OCI-LY7 (cell line): ENCODE measurements around the gene THBS4.

ENCODE experiments used
- EZH2phosphoT487 ChIP-seq: fragments of 200-600 bp; sonication (generic); IDR thresholded peaks from 2 replicates; pipeline ENCODE4 v1.6.1; 2018; ENCODE audit warnings: low read depth, borderline replicate concordance, mild to moderate bottlenecking, mixed run types, antibody characterized with exemption, low read length, moderate library complexity, mixed read lengths
- TF ChIP-seq, protein P1 (sequence below): fragments of 200-600 bp; sonication (generic); conservative IDR thresholded peaks from 2 replicates; pipeline ENCODE4 v1.5.1; 2014; ENCODE audit warnings: mild to moderate bottlenecking, antibody characterized with exemption, low read length, moderate library complexity, mixed read lengths

DNA sequence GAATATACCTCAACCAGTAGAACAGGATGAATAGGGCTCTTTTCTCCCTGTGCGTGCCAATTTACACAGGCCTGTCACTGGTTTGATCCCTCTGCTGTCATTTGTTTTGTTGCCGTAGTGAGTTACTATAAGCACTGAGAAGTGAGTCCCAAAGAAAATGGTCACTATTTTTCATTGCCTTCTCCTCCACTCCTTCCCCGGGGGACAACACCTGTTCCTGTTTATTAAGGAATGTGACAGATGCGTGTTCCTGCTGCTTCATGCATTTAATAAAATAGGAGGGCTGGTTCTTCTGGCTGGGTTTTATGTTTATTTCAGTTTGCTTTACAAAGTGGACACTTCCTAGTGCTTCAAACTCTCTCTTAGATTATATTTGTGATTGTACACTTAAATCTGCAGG is 6.4 kb downstream of the THBS4 start:
- TF ChIP-seq, protein P1, sequence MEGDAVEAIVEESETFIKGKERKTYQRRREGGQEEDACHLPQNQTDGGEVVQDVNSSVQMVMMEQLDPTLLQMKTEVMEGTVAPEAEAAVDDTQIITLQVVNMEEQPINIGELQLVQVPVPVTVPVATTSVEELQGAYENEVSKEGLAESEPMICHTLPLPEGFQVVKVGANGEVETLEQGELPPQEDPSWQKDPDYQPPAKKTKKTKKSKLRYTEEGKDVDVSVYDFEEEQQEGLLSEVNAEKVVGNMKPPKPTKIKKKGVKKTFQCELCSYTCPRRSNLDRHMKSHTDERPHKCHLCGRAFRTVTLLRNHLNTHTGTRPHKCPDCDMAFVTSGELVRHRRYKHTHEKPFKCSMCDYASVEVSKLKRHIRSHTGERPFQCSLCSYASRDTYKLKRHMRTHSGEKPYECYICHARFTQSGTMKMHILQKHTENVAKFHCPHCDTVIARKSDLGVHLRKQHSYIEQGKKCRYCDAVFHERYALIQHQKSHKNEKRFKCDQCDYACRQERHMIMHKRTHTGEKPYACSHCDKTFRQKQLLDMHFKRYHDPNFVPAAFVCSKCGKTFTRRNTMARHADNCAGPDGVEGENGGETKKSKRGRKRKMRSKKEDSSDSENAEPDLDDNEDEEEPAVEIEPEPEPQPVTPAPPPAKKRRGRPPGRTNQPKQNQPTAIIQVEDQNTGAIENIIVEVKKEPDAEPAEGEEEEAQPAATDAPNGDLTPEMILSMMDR: no peak
- no peak for TF ChIP-seq EZH2phosphoT487
